Kidney tubule cell (primary cell): ENCODE data around the gene AGPAT4.

Source experiments
- DNase-seq: peaks from one replicate; pipeline ENCODE4 v3.0.0-alpha.2; 2018; ENCODE audit warnings: low spot score

The AGPAT4 gene

GRCh38 chr6:161110028-161110779, 163.7 kb downstream of the AGPAT4 start:
- no peak for DNase-seq

DNA sequence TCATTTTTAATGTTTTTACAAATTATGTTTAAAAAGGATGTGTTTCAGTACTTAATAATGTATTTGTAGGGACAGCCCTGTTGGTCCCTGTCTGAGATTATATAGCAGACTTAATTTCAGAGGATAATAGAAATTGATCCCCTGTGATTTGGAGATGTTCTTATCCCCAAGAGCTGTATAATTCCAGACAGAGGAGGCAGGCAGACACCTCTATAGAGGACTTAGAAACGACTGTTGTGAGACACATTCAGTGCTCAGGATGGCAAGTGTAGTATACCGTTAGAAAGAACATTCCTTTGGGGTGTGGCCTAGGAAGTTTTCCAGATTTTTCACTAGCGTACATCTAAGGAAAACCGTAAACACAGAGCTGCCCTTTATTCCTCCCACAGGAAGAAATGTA, 164.5 kb downstream of the AGPAT4 start:
- DNase-seq = no peak

DNA sequence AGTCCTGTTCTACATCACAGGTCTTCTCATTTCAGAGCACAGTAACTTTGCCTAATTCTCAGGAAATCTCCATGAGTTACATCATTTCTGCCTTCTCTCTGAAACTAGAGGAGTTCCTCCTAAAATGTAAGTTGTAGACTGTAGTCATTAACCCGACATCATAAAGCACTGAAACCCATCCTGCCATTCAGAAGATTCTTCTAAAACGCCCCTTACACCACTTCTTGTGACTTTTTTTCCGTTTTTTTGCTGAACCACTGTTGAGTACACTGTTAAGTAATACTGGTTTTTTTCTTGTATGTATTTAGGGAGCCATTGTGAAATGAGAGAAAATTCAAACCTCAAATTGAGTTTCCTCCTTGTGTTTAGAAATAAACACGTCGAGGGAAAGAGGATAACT, 164.9 kb downstream of the AGPAT4 start:
- no peak for DNase-seq

DNA sequence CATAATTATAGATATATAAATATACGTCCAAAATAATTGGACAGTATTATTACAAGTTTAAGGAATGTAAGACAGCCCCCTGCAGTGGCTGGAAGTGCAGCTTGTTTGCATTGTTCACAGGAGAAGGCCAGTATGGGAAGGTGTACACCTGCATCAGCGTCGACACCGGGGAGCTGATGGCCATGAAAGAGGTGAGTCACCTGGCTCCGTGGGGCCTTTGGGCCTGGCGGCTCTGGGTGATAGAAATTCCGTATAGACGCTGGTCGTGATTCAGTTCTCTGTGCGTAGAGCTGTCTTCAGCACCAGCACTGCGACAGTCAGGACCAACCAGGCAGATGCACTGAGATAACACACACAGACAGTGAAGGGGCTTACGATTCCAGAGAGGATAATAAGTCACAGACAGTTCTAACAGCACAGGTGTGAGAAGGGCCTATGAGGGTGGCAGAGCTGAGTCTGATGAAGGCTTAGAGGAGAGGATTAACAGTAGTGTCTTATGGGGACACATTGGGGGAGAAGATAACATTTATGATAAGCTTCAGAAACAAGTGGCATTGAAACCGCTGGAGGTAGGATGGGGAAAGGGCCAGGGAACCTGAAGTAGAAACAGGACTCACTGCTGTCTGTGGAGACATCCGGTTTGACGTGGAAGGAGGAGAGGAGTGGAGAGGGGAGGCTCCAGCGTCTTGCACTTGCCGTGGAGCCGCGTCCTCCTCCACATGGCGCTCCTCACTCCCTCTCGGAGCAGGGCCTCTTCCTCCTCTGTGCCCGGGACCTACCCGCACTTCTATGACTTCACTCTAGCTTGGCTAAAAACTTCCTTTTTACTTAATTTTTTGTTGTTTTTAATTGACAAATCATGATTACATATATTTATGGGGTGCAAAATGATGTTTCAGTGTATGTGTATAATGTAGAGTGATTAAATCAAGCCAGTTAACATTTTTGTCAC, 165.8 kb downstream of the AGPAT4 start:
- DNase-seq = no peak

GRCh38 chr6:161105408-161105807, 168.5 kb downstream of the AGPAT4 start:
- peak; percentile 25 for DNase-seq

DNA sequence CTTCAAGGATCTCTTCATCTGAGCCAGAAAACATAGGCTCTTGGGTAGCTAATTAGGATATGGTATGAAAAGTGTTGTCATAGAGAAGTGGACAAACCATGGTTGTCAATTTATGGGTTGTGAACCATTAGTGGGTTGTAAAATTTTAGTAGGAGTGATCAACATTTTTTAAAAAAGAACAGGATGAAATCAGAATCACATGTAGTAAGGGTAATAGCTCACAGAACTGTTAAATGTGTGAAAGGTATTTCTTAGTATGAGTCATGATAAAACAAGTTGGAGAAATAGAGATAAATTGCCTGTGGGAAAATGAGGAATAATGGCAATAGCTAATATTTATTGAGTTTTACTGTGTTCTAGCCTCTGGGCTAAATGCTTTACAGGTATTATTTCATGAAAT, 168.9 kb downstream of the AGPAT4 start:
- DNase-seq = peak; percentile 34

DNA sequence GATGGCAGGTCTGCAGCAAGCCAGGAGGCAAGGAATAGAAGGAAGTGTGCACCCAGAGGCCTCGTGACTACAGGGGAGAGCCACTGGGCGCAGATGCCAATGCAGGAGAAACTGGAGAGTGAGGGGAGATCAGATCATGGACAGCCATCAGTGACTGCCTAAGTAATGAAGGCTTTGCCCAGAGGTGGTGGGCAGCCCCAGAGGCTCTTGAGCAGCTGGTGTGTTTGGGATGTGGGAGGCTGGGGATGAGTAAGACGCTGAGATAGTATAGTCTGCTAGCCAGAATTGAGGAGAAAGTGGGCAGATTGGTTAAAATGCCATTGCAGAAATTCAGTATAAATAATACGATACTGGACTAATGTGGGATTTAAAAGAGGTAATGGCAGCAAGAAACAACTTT, 170.4 kb downstream of the AGPAT4 start:
- no peak for DNase-seq

DNA sequence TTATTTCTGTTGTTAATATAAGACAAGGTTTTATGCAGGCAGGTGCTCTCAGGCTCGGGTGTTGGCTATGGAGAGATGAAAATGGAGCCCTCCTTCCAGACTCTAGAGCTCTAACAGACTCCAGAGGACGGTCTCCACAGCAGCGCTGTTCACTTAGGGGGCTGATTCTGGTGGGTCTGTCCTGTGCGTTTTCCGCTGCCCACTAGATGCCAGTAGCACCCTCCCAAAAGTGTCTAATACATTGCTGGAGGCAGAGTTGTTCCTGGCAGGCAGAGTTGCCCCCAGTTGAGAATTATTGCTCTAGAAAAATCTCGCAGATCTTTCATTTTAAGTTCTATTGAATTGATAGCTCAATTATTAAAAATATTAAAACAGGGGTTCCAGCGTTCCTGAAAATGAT, 172.3 kb downstream of the AGPAT4 start:
- no peak for DNase-seq

DNA sequence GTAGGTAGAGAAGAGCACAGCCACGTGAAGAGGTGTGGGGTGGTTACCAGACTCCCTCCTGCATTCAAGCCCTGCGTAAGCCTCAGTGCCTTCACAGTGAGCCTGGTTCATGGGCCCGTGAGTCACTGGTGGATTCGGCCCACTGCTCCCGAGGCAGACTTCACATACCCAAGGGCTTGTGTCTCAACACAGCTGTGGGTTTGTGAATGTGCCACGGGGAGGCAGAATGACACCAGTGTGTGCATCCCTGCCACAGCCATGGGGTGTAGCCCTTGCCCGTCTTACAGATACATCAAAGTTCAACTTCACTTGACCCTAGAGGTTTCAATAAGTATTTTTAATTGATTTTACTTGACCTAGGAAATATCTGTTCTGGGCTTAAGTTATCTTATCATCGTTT, 173.8 kb downstream of the AGPAT4 start:
- peak; percentile 79 for DNase-seq

DNA sequence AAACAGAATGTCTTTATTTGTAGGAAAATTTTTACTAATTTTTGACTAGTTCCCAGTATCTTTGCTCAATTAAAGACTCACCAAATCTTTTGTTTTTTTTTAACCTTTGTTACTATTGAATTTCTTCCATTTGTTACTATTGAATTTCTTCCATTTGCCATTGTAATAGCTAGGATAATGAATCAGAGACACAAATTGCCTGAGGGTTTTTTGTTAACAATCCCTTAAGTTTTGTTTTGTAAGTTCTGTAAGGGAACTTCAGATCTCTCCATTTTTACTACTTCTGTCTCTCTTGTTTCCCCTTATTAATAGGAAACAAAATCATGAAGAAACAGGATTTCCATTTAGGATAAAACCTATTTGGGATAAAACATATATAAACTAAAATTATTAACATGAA, 177.9 kb downstream of the AGPAT4 start:
- DNase-seq = no peak

DNA sequence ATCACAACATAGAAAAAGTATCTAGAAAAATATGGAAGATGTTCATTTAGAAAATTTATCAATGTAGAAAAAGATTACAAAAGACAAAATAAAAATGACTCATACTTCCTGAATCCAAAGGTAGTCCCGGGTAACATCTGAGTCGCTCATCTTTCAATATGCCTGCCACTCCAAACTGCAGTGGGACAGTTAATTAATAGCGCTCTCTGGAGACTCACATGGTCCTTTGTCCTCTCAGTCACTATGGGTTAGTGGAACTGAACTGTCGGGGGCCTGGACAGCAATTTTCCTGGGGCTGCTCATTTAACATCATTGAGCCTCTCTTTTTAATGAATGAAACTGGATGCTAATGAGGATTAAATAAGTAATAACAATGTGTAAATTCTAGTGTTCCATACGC, 178.9 kb downstream of the AGPAT4 start:
- peak; percentile 65 for DNase-seq

- DNase-seq = peak; percentile 80
Measured at GRCh38 chr6:161091972-161092701, 181.7 kb downstream of the AGPAT4 start.

GRCh38 chr6:161091151-161091550, 182.7 kb downstream of the AGPAT4 start:
- no peak for DNase-seq

- DNase-seq = peak; percentile 6
Measured at GRCh38 chr6:161088676-161089328, 185.1 kb downstream of the AGPAT4 start.

GRCh38 chr6:161085246-161085645, 188.6 kb downstream of the AGPAT4 start:
- no peak for DNase-seq

GRCh38 chr6:161082215-161082614, 191.6 kb downstream of the AGPAT4 start:
- DNase-seq = no peak

GRCh38 chr6:161080263-161080970, 193.4 kb downstream of the AGPAT4 start:
- DNase-seq = no peak
